Stimulated activated naive B cell treated with anti-CD40 and anti-IgM and Interleukin-4, amounts not matched to agents 10 μg/mL and 1 μg/mL and 100 μg/mL, for 72 hours (primary cell): ENCODE results near the gene NKX2-4.

Source experiments
- ATAC-seq, 2 donors: fragments of 150-1000 bp; cut with Tn5 transposase; replicated peaks; 2 replicates each; pipeline ENCODE4 v1.10.0; 2021; ENCODE audit warnings: moderate library complexity in 1 of 2
- DNase-seq: peaks from one replicate; pipeline ENCODE4 v3.0.0; 2021
- H3K27ac Mint-ChIP-seq: one replicate; pipeline ENCODE4 v1.8.0; 2022; ENCODE audit warnings: mild to moderate bottlenecking, mixed read lengths
- H3K27me3 Mint-ChIP-seq, 2 donors: one replicate each; pipeline ENCODE4 v1.8.0; 2022; ENCODE audit warnings: mixed read lengths in 2 of 2
- H3K36me3 Mint-ChIP-seq, 2 donors: one replicate each; pipeline ENCODE4 v1.8.0; 2022; ENCODE audit warnings: mixed read lengths in 2 of 2, mild to moderate bottlenecking in 1 of 2
- H3K4me1 Mint-ChIP-seq, 2 donors: one replicate each; pipeline ENCODE4 v1.8.0; 2022; ENCODE audit warnings: mixed read lengths in 2 of 2, mild to moderate bottlenecking in 1 of 2
- H3K4me3 Mint-ChIP-seq, 2 donors: one replicate each; pipeline ENCODE4 v1.8.0; 2022; ENCODE audit warnings: mild to moderate bottlenecking in 2 of 2, mixed read lengths in 2 of 2, moderate library complexity in 1 of 2
- H3K9me3 Mint-ChIP-seq, 2 donors: one replicate each; pipeline ENCODE4 v1.8.0; 2022; ENCODE audit warnings: mixed read lengths in 2 of 2, mild to moderate bottlenecking in 1 of 2

The NKX2-4 gene

GRCh38 chr20:21364413-21364812, 32.9 kb downstream of the NKX2-4 start:
- no peak for DNase-seq
- peaks cover 37 to 56% of the 10 kb centered on the region in 2 donors for H3K36me3 Mint-ChIP-seq
- no peak overlapping the region for H3K4me3 Mint-ChIP-seq
- no peaks in the 10 kb centered on the region for H3K27me3 Mint-ChIP-seq
- no peak for ATAC-seq
- H3K4me1 Mint-ChIP-seq: no peaks in the 10 kb centered on the region
- H3K27ac Mint-ChIP-seq: no peak overlapping the region
- H3K9me3 Mint-ChIP-seq: no peaks in the 10 kb centered on the region

- ATAC-seq (no peak), DNase-seq (no peak)
- H3K36me3 Mint-ChIP-seq: peaks cover 30 to 43% of the 10 kb centered on the region in 2 donors
- H3K27me3 Mint-ChIP-seq: no peaks in the 10 kb centered on the region
- H3K4me1 Mint-ChIP-seq: no peaks in the 10 kb centered on the region
- H3K4me3 Mint-ChIP-seq: no peak overlapping the region
- H3K9me3 Mint-ChIP-seq: no peaks in the 10 kb centered on the region
- peak overlapping the region; percentile 11 for H3K27ac Mint-ChIP-seq
Observed at GRCh38 chr20:21361266-21361665, 36.1 kb downstream of the NKX2-4 start.

- H3K4me3 Mint-ChIP-seq: no peak overlapping the region
- no peaks in the 10 kb centered on the region for H3K27me3 Mint-ChIP-seq
- ATAC-seq (no peak), DNase-seq (no peak)
- H3K36me3 Mint-ChIP-seq: peaks cover 29 to 41% of the 10 kb centered on the region in 2 donors
- H3K4me1 Mint-ChIP-seq: no peaks in the 10 kb centered on the region
- H3K9me3 Mint-ChIP-seq: no peaks in the 10 kb centered on the region
- no peak overlapping the region for H3K27ac Mint-ChIP-seq
Observed at GRCh38 chr20:21360705-21361104, 36.6 kb downstream of the NKX2-4 start.

GRCh38 chr20:21358737-21359136, 38.6 kb downstream of the NKX2-4 start:
- Mint-ChIP-seq H3K27me3 (no peaks in the 10 kb centered on the region), H3K4me3 (no peak overlapping the region), H3K9me3 (no peaks in the 10 kb centered on the region), H3K36me3 (peaks cover 30 to 45% of the 10 kb centered on the region in 2 donors), H3K4me1 (no peaks in the 10 kb centered on the region), H3K27ac (no peak overlapping the region)
- ATAC-seq (no peak), DNase-seq (no peak)

- DNase-seq (no peak), ATAC-seq (no peak)
- no peaks in the 10 kb centered on the region for H3K4me1 Mint-ChIP-seq
- no peaks in the 10 kb centered on the region for H3K9me3 Mint-ChIP-seq
- no peak overlapping the region for H3K4me3 Mint-ChIP-seq
- peaks cover 25 to 38% of the 10 kb centered on the region in 2 donors for H3K36me3 Mint-ChIP-seq
- no peaks in the 10 kb centered on the region for H3K27me3 Mint-ChIP-seq
- H3K27ac Mint-ChIP-seq: no peak overlapping the region
Observed at GRCh38 chr20:21357844-21358243, 39.5 kb downstream of the NKX2-4 start.

- H3K27ac Mint-ChIP-seq: no peak overlapping the region
- H3K4me1 Mint-ChIP-seq: no peaks in the 10 kb centered on the region
- H3K36me3 Mint-ChIP-seq: peaks cover 18 to 28% of the 10 kb centered on the region in 2 donors
- no peak for DNase-seq
- no peak for ATAC-seq
- no peak overlapping the region for H3K4me3 Mint-ChIP-seq
- no peaks in the 10 kb centered on the region for H3K27me3 Mint-ChIP-seq
- no peaks in the 10 kb centered on the region for H3K9me3 Mint-ChIP-seq
Observed at GRCh38 chr20:21356386-21356785, 40.9 kb downstream of the NKX2-4 start.

GRCh38 chr20:21355981-21356380, 41.3 kb downstream of the NKX2-4 start:
- ATAC-seq: no peak
- H3K9me3 Mint-ChIP-seq: no peaks in the 10 kb centered on the region
- no peaks in the 10 kb centered on the region for H3K4me1 Mint-ChIP-seq
- no peaks in the 10 kb centered on the region for H3K27me3 Mint-ChIP-seq
- H3K36me3 Mint-ChIP-seq: peaks cover 18 to 27% of the 10 kb centered on the region in 2 donors
- DNase-seq: no peak
- no peak overlapping the region for H3K4me3 Mint-ChIP-seq
- no peak overlapping the region for H3K27ac Mint-ChIP-seq

- H3K9me3 Mint-ChIP-seq: no peaks in the 10 kb centered on the region
- no peak overlapping the region for H3K4me3 Mint-ChIP-seq
- DNase-seq: no peak
- H3K36me3 Mint-ChIP-seq: peaks cover 13 to 19% of the 10 kb centered on the region in 2 donors
- H3K4me1 Mint-ChIP-seq: no peaks in the 10 kb centered on the region
- H3K27me3 Mint-ChIP-seq: no peaks in the 10 kb centered on the region
- no peak for ATAC-seq
- H3K27ac Mint-ChIP-seq: no peak overlapping the region
Observed at GRCh38 chr20:21353236-21353635, 44.1 kb downstream of the NKX2-4 start.

- H3K27ac Mint-ChIP-seq: no peak overlapping the region
- H3K4me1 Mint-ChIP-seq: no peaks in the 10 kb centered on the region
- H3K36me3 Mint-ChIP-seq: peaks cover 16 to 21% of the 10 kb centered on the region in 2 donors
- DNase-seq (no peak), ATAC-seq (no peak)
- no peaks in the 10 kb centered on the region for H3K27me3 Mint-ChIP-seq
- H3K9me3 Mint-ChIP-seq: no peaks in the 10 kb centered on the region
- H3K4me3 Mint-ChIP-seq: no peak overlapping the region
Observed at GRCh38 chr20:21352703-21353102, 44.6 kb downstream of the NKX2-4 start.
